CD4-positive, alpha-beta memory T cell (primary cell): ENCODE results near the gene FOXG1. TPM values are rescaled to one million over a fixed set of nuclear protein-coding genes. Genes with fewer than 3 reads are reported as not detected.

Source experiments
- CTCF ChIA-PET: fragments of 350-600 bp; sonication (Branson Sonifier 250); formaldehyde crosslinking; loops from one replicate; lab custom pipeline; 2021; ENCODE audit warnings: inconsistent platforms; ENCODE audit not compliant: partially characterized antibody; lab: Charles Lee
- POLR2A ChIA-PET: fragments of 350-600 bp; sonication (Branson Sonifier 250); formaldehyde crosslinking; loops from one replicate; lab custom pipeline; 2021; ENCODE audit not compliant: partially characterized antibody; lab: Charles Lee
- DNase-seq, 5 donors: peaks; one replicate each; pipeline versions ENCODE4 v3.0.0 to v3.0.0-alpha.2; 2020 to 2022; ENCODE audit warnings: mixed read lengths in 1 of 5
- H3K27ac ChIP-seq: one replicate; pipeline ENCODE4 v1.7.0; 2013; ENCODE audit warnings: low read depth, low read length
- H3K27me3 ChIP-seq: 2 replicates; pipeline ENCODE4 v1.7.0; 2013; ENCODE audit warnings: mild to moderate bottlenecking, low read length, moderate library complexity; ENCODE audit not compliant: insufficient read depth
- H3K36me3 ChIP-seq: 2 replicates; pipeline ENCODE4 v1.7.0; 2013; ENCODE audit warnings: mild to moderate bottlenecking, low read length, moderate library complexity; ENCODE audit not compliant: insufficient read depth
- H3K4me1 ChIP-seq: 2 replicates; pipeline ENCODE4 v1.7.0; 2013; ENCODE audit warnings: mild to moderate bottlenecking, low read length, moderate library complexity; ENCODE audit not compliant: insufficient read depth
- H3K4me3 ChIP-seq, 2 donors: one replicate each; pipeline ENCODE4 v1.7.0; 2013; ENCODE audit warnings: low read length in 2 of 2, mild to moderate bottlenecking in 1 of 2
- H3K9me3 ChIP-seq, 2 donors: one replicate each; pipeline ENCODE4 v1.7.0; 2013; ENCODE audit warnings: low read length in 2 of 2, control low read depth in 1 of 2; ENCODE audit not compliant: control insufficient read depth in 1 of 2
- H3K27ac Mint-ChIP-seq, 7 donors: one replicate each; pipeline ENCODE4 v1.8.0; 2020 to 2021; ENCODE audit warnings: mixed read lengths in 7 of 7, mild to moderate bottlenecking in 6 of 7, inconsistent platforms in 3 of 7, moderate library complexity in 3 of 7
- H3K27me3 Mint-ChIP-seq, 2 donors: one replicate each; pipeline ENCODE4 v1.8.0; 2020 to 2021; ENCODE audit warnings: mixed read lengths in 2 of 2
- H3K36me3 Mint-ChIP-seq, 2 donors: one replicate each; pipeline ENCODE4 v1.8.0; 2020 to 2021; ENCODE audit warnings: mixed read lengths in 2 of 2, inconsistent platforms in 1 of 2, mild to moderate bottlenecking in 1 of 2
- H3K4me1 Mint-ChIP-seq, 4 donors: one replicate each; pipeline ENCODE4 v1.8.0; 2020 to 2021; ENCODE audit warnings: mixed read lengths in 4 of 4, mild to moderate bottlenecking in 1 of 4
- H3K4me3 Mint-ChIP-seq, 8 donors: one replicate each; pipeline ENCODE4 v1.8.0; 2020 to 2021; ENCODE audit warnings: mixed read lengths in 8 of 8, mild to moderate bottlenecking in 7 of 8, moderate library complexity in 6 of 8, inconsistent platforms in 3 of 8
- H3K9me3 Mint-ChIP-seq, 8 donors: one replicate each; pipeline ENCODE4 v1.8.0; 2020 to 2021; ENCODE audit warnings: mixed read lengths in 8 of 8, mild to moderate bottlenecking in 5 of 8, inconsistent platforms in 3 of 8, moderate library complexity in 1 of 8
- intact Hi-C: fragments of 100-400 bp; cut with micrococcal nuclease; formaldehyde crosslinking; loops from one replicate; pipeline ENCODE4 v1.15.1; 2023
- polyA plus RNA-seq, 2 donors: library from polyadenylated mRNA; unstranded; fragments of 300-500 nt; fragmentation: Illumina TruSeq; gene quantifications; one replicate each; pipeline ENCODE4 v1.2.3, GENCODE V29; 2021
- total RNA-seq, 2 experiments: library from RNA; stranded (reverse); gene quantifications; one replicate each; pipeline ENCODE4 v1.2.3, GENCODE V29; 2021

Gene FOXG1
- total and polyA plus RNA-seq, 4 experiments from 2014 or later = not detected

- DNase-seq = no peak
- peaks cover 0 to 17% (median 1%) of the 10 kb centered on the region in 4 donors for H3K4me1 Mint-ChIP-seq
- no peak overlapping the region for H3K27ac Mint-ChIP-seq
- POLR2A ChIA-PET = no interaction called here
- H3K27me3 ChIP-seq = no peaks in the 10 kb centered on the region
- peak overlapping the region in 3 of 8 donors; percentile 26 to 62 (median 61) for H3K4me3 Mint-ChIP-seq
- no peak overlapping the region for H3K27ac ChIP-seq
- no peaks in the 10 kb centered on the region for H3K36me3 ChIP-seq
- H3K9me3 ChIP-seq = no peaks in the 10 kb centered on the region
- H3K36me3 Mint-ChIP-seq = peaks cover 0 to 11% of the 10 kb centered on the region in 2 donors
- peaks cover 0 to 53% (median 27%) of the 10 kb centered on the region in 8 donors for H3K9me3 Mint-ChIP-seq
- intact Hi-C loops = no loop called here
- no peak overlapping the region for H3K4me3 ChIP-seq
- H3K27me3 Mint-ChIP-seq = peaks cover 11 to 16% of the 10 kb centered on the region in 2 donors
- CTCF ChIA-PET = no interaction called here
- H3K4me1 ChIP-seq = no peaks in the 10 kb centered on the region
Observed at GRCh38 chr14:28785096-28785952, 18.7 kb downstream of the FOXG1 start.

- CTCF ChIA-PET = no interaction called here
- Histone ChIP-seq H3K4me1 (no peaks in the 10 kb centered on the region), H3K27me3 (no peaks in the 10 kb centered on the region), H3K36me3 (no peaks in the 10 kb centered on the region), H3K9me3 (no peaks in the 10 kb centered on the region), H3K4me3 (no peak overlapping the region), H3K27ac (no peak overlapping the region)
- no peaks in the 10 kb centered on the region for H3K27me3 Mint-ChIP-seq
- no peaks in the 10 kb centered on the region for H3K36me3 Mint-ChIP-seq
- H3K4me1 Mint-ChIP-seq = no peaks in the 10 kb centered on the region
- POLR2A ChIA-PET = no interaction called here
- H3K9me3 Mint-ChIP-seq = peaks cover 4 to 38% (median 23%) of the 10 kb centered on the region in 8 donors
- no peak overlapping the region for H3K27ac Mint-ChIP-seq
- no peak for DNase-seq
- H3K4me3 Mint-ChIP-seq = no peak overlapping the region
- intact Hi-C loops = no loop called here
Observed at GRCh38 chr14:28807518-28807917, 40.9 kb downstream of the FOXG1 start.

GRCh38 chr14:28813810-28814209 lies 47.2 kb downstream of the FOXG1 start:
- intact Hi-C loops = no loop called here
- CTCF ChIA-PET = no interaction called here
- Histone ChIP-seq H3K4me3 (no peak overlapping the region), H3K36me3 (no peaks in the 10 kb centered on the region), H3K4me1 (no peaks in the 10 kb centered on the region), H3K27ac (no peak overlapping the region), H3K27me3 (no peaks in the 10 kb centered on the region), H3K9me3 (no peaks in the 10 kb centered on the region)
- no peaks in the 10 kb centered on the region for H3K27me3 Mint-ChIP-seq
- peaks cover 0 to 22% (median 16%) of the 10 kb centered on the region in 8 donors for H3K9me3 Mint-ChIP-seq
- DNase-seq = no peak
- POLR2A ChIA-PET = no interaction called here
- H3K36me3 Mint-ChIP-seq = no peaks in the 10 kb centered on the region
- H3K4me3 Mint-ChIP-seq = no peak overlapping the region
- no peak overlapping the region for H3K27ac Mint-ChIP-seq
- H3K4me1 Mint-ChIP-seq = no peaks in the 10 kb centered on the region
